ENCODE data around the gene COG7.
"Not testable (repeated sequence)": the region's sequence is repeated elsewhere in the genome, so short reads cannot be mapped to it uniquely, and the experiment has no call there.

COG7 gene

DNA sequence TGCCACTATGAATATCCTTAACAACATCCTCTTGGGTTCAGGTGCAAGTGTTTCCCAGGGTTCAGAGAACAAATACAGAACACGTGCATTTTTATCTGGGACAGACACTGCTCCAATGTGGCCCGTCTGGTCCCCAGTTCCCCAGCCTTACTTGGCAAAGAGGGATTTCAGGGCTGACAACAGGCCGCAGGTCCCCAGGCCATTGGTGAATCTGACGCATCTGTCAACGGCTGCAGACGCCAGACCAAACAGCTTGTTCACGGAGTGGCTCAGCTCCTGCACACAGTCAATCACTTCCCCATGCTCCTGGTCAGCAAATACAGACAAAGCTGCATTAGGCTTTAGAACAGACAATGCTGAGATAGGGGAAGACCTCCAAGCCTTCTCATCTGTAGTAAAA lies 36.2 kb downstream of the COG7 start:
- no peaks in the 10 kb centered on the region for H3K4me1 Mint-ChIP-seq
- ATAC-seq (replicated peaks) (no peak), DNase-seq (no peak)
- H3K4me3 Mint-ChIP-seq, result no peak overlapping the region
- no peaks in the 10 kb centered on the region for H3K9me3 Mint-ChIP-seq
- H3K27ac Mint-ChIP-seq, result no peak overlapping the region
- H3K27me3 Mint-ChIP-seq, result no peaks in the 10 kb centered on the region
- H3K36me3 Mint-ChIP-seq, result peaks cover 37 to 39% of the 10 kb centered on the region in 2 donors

DNA sequence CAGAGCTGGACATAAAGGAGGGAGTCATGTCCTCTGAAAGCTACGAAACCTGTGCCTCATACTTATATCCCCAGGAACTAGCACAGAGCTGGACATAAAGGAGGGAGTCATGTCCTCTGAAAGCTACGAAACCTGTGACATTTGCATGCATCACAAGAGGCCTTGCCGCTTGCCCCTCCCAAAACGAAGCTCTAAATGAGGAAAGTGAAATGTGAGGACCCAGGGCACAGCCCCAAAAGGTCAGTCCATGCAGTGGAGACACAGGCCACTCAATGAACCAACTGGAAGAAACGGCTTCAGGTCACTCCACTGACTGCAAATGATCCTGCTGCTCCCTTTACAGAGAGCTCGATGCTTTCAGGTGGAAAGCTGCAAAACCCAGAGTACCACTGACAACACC lies 38.3 kb downstream of the COG7 start:
- ATAC-seq (replicated peaks) (no peak), DNase-seq (no peak)
- Mint-ChIP-seq H3K27ac (no peak overlapping the region), H3K4me3 (no peak overlapping the region), H3K9me3 (no peaks in the 10 kb centered on the region), H3K4me1 (no peaks in the 10 kb centered on the region), H3K27me3 (no peaks in the 10 kb centered on the region), H3K36me3 (peaks cover 32 to 35% of the 10 kb centered on the region in 2 donors)

DNA sequence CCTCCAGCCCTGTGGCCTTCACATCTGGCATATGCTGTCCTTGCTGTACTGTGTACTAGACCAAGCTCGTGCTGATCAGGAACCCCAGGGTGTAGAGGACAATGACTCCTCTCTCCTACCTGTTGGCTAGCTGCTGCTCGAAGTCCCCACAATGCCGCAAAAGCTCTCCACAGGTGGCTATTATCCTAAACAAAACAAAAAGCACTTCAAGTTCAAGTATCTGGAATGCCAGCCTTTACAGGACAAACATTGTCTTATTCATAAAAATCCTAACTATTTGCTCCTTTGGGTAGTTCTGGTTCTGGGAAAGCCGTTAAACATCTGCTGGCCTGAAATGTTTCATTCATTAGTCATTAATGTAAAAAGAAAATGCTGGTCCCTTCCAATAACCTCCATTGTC lies 42.8 kb downstream of the COG7 start:
- no peak for DNase-seq
- Mint-ChIP-seq H3K4me3 (no peak overlapping the region), H3K4me1 (no peaks in the 10 kb centered on the region), H3K9me3 (no peaks in the 10 kb centered on the region), H3K27ac (no peak overlapping the region), H3K36me3 (peaks cover 47 to 55% of the 10 kb centered on the region in 2 donors), H3K27me3 (no peaks in the 10 kb centered on the region)
- no peak for ATAC-seq (replicated peaks)

DNA sequence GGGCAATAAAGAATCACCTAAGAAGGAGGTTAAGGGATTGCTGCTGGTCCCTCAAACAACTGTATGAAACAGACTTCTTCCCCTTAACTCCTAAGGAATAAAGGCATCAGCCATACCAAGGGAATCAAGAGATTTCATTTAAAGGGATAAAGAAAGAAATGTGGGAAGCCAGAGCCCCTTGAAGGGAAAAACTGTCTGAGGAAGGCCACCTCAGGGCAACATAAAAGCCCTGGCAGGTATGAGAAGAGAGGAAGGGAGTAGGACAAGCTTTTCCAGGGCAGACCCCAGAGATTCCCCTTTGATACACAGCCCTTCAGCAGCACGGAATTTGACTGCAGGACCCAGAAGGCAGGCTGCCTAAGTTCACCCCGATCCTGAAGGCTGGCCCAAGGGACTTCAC lies 43.5 kb downstream of the COG7 start:
- Mint-ChIP-seq H3K4me3 (no peak overlapping the region), H3K27me3 (no peaks in the 10 kb centered on the region), H3K4me1 (no peaks in the 10 kb centered on the region), H3K27ac (no peak overlapping the region), H3K9me3 (no peaks in the 10 kb centered on the region), H3K36me3 (peaks cover 48 to 58% of the 10 kb centered on the region in 2 donors)
- DNase-seq, result no peak
- no peak for ATAC-seq (replicated peaks)

DNA sequence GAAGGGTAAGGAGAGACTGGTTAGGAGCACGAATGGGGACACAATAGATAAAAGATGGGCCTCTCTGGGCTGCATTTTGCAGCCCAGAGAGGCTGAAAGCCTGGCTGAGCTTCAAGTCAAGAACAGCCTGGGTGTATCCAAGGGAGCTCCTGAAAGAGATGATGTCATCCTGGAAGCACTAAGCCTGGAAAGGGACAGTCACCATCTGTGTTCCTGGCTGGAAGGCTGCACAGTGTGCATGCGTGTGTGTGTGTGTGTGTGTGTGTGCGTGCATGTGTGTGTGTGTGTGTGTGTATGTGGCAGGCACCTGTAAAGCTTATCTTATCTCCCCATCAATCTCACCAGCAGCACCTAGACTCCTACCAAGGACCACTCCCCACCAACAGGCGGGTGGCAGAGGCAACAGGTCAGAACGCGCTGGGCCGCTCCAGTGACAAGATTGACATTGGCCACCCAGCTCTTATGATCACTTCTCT lies 44.1 kb downstream of the COG7 start:
- Mint-ChIP-seq H3K36me3 (peaks cover 49 to 60% of the 10 kb centered on the region in 2 donors), H3K27me3 (no peaks in the 10 kb centered on the region), H3K27ac (no peak overlapping the region), H3K4me1 (no peaks in the 10 kb centered on the region), H3K4me3 (no peak overlapping the region), H3K9me3 (no peaks in the 10 kb centered on the region)
- ATAC-seq (replicated peaks) (no peak), DNase-seq (no peak)

DNA sequence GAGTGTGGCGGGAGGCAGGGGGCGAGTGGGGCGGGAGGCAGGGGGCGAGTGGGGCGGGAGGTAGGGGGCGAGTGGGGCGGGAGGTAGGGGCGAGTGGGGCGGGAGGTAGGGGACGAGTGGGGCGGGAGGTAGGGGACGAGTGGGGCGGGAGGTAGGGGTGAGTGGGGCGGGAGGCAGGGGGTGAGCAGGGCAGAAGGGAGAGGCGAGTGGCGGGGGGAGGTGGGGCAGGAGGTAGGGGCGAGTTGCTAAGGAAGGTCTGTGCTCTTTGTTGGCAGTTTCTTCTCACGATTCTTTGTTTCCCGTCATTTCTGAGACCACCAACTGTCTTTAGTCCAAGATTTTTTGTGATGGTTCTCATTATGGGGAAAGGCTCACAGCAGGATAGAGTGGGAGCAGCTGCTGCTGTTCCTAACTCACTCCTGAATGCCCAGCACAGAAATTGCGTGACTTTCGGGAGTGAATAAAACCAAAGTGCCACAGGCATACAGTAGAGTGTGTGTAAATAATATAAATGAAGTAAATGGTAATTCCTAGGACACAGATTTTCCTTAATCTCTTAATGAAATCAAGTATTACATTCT lies 44.7 kb downstream of the COG7 start:
- no peaks in the 10 kb centered on the region for H3K27me3 Mint-ChIP-seq
- peaks cover 48 to 59% of the 10 kb centered on the region in 2 donors for H3K36me3 Mint-ChIP-seq
- DNase-seq (no peak), ATAC-seq (replicated peaks) (no peak)
- H3K4me3 Mint-ChIP-seq, result no peak overlapping the region
- H3K9me3 Mint-ChIP-seq, result no peaks in the 10 kb centered on the region
- H3K27ac Mint-ChIP-seq, result no peak overlapping the region
- no peaks in the 10 kb centered on the region for H3K4me1 Mint-ChIP-seq

DNA sequence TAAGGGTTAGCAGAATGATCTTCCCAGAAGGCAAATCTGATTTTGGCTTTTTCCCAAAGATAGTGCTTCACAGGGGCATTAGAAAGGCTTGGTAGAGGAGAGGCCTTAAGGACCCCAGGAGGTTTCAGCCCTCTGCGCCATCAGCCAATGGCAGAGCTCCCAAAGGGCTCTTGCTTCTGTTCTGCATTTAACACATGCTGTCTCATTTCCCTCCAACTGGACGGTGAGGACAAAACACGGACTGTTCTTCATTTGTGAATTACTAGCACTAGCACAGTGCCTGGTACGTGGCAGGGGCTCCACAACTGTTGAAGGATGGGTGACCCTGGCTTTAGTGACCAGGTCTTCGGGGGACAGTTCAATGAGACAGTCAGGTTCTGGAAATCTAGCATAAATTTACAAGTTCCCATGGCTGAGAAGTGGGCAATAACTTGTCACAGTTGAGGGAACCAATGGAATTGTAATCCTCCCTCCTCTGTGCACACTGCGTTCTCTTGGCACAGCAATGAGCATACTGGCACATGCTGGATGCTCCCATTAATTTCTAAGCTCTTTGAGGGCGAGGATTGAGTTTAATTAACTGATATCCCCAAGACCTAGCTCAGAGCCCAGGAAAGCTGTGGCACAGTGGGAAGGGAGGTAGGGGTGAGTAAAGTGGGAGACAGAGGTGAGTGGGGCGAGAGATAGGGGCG lies 45.4 kb downstream of the COG7 start:
- Mint-ChIP-seq H3K27me3 (no peaks in the 10 kb centered on the region), H3K4me1 (no peaks in the 10 kb centered on the region), H3K9me3 (no peaks in the 10 kb centered on the region), H3K27ac (no peak overlapping the region), H3K4me3 (no peak overlapping the region), H3K36me3 (peaks cover 48 to 61% of the 10 kb centered on the region in 2 donors)
- DNase-seq, result no peak
- no peak for ATAC-seq (replicated peaks)

DNA sequence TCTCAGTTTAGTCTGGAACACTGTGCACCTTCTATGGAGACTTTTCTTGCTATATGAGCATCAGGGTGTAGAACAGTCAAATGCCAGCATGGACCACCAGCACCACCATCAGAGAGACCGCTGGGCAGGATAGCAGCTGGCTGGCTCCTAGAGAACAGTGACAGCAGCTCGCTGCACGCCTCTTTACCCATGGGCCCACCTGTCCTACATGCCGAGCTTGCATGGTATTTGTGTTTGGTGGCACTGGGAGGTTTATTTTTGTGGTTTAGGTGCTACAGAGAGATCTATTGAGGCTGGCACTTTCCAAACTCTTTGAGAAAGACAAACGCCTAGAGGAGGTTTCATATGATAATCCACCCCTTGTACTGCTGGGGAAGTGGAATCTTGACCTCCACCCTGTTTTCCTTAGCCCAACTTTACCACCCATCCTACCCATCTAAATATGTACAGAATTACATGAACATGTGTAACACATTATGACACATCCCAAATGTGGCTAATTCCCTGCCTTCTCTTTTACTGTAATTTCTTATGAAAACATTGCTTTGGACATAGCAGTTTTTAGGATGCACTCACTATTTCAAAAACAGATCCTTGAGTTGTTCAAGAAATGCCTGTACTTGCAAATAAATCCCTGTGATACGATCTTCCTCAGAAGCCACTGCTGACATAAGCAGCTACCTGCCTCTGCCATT lies 46.3 kb downstream of the COG7 start:
- no peaks in the 10 kb centered on the region for H3K4me1 Mint-ChIP-seq
- no peak overlapping the region for H3K27ac Mint-ChIP-seq
- no peaks in the 10 kb centered on the region for H3K9me3 Mint-ChIP-seq
- H3K27me3 Mint-ChIP-seq, result no peaks in the 10 kb centered on the region
- ATAC-seq (replicated peaks), result no peak
- no peak for DNase-seq
- H3K36me3 Mint-ChIP-seq, result peaks cover 50 to 65% of the 10 kb centered on the region in 2 donors
- no peak overlapping the region for H3K4me3 Mint-ChIP-seq

DNA sequence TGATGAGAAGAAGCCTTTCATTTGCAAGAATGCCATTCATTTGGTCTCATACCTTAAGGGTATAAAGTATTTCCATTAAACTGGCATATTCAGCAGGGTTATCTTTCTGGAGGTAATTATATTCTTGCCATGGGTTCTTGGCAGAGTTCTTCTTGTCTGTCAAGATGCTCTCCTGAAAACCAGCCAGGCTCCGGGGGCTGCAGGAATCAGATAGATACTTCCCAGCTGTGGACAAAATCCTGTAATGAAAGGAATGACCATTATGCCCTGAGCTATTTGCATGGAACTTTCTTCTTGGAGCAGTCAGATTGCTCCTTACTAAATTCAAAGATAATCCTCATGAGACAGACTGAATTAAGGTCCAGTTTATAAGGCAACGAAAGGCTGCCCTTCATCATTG lies 47.0 kb downstream of the COG7 start:
- no peaks in the 10 kb centered on the region for H3K27me3 Mint-ChIP-seq
- no peak for ATAC-seq (replicated peaks)

DNA sequence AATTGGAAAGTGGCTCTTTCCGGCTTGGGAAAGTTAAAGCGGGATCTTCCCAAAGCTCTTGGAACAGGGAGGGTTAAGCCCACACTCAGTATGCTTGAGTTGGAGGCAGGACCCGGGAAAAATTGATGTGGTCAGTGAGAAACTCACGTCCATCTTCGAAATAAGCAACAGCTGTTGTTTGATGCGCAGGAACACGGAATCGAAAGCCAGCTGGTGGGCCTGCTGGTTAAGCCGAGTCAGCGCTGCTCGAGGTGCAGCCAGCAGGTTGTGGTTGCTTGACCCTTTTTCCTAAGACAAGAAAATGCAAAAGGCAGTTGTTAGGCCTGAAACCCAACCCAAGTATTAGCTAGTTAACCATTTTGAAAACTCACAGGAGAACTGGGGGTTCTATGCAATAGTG lies 49.4 kb downstream of the COG7 start:
- DNase-seq, result no peak
- no peaks in the 10 kb centered on the region for H3K4me1 Mint-ChIP-seq
- no peak overlapping the region for H3K27ac Mint-ChIP-seq
- no peak overlapping the region for H3K4me3 Mint-ChIP-seq
- no peaks in the 10 kb centered on the region for H3K27me3 Mint-ChIP-seq
- peaks cover 70 to 80% of the 10 kb centered on the region in 2 donors for H3K36me3 Mint-ChIP-seq
- ATAC-seq (replicated peaks), result no peak
- H3K9me3 Mint-ChIP-seq, result no peaks in the 10 kb centered on the region

More for the DNA sequence above, 47.0 kb downstream of the COG7 start:
- no peak for DNase-seq
- Mint-ChIP-seq H3K27ac (no peak overlapping the region), H3K4me3 (no peak overlapping the region), H3K9me3 (no peaks in the 10 kb centered on the region), H3K4me1 (no peaks in the 10 kb centered on the region), H3K36me3 (peaks cover 56 to 70% of the 10 kb centered on the region in 2 donors)

DNA sequence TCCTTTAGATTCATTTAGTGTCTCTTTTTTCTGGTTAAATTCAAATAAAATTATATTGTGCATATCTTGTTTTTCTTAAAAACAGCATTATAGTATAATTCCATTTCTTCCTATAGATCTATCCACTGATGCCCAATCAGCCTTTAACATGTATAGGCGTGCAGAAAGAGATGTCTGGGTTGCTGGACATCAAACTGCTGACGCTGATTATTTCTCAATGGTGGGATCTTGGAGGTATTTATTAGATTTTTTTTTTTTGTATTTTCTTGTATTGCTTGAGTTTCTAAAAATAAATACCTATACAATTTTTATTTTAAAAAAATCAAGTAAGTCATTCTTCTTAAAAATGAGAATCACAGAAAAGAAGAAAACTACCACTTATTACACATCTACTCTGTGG lies 50.9 kb downstream of the COG7 start:
- peaks cover 74 to 82% of the 10 kb centered on the region in 2 donors for H3K36me3 Mint-ChIP-seq

DNA sequence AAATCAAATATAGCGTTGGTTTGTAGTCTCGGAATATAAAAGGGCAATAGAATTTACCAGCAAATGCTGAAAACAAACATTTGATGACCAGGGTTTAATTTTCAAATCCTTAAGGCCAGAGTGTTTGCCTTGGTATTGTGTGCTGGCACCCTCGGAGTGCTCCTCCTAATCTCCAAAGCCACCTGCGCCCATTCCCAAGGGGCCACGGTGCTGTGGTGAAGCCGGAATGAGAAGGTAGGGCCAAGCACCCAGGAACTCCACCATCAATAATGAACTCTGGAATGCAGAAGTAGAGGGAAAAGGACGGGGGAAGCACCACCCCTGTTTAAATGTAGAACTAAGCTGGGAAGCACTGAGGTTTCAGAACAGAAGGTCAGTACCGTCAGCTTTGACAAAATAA lies 51.9 kb downstream of the COG7 start:
- DNase-seq, result no peak
- ATAC-seq (replicated peaks), result no peak
- no peaks in the 10 kb centered on the region for H3K27me3 Mint-ChIP-seq
- no peak overlapping the region for H3K27ac Mint-ChIP-seq
- no peak overlapping the region for H3K4me3 Mint-ChIP-seq
- H3K4me1 Mint-ChIP-seq, result no peaks in the 10 kb centered on the region
- no peaks in the 10 kb centered on the region for H3K9me3 Mint-ChIP-seq
- peaks cover 68 to 77% of the 10 kb centered on the region in 2 donors for H3K36me3 Mint-ChIP-seq

More for the DNA sequence above, 50.9 kb downstream of the COG7 start:
- DNase-seq (no peak), ATAC-seq (replicated peaks) (no peak)
- Mint-ChIP-seq H3K4me1 (no peaks in the 10 kb centered on the region), H3K27ac (no peak overlapping the region), H3K9me3 (no peaks in the 10 kb centered on the region), H3K4me3 (no peak overlapping the region), H3K27me3 (no peaks in the 10 kb centered on the region)

DNA sequence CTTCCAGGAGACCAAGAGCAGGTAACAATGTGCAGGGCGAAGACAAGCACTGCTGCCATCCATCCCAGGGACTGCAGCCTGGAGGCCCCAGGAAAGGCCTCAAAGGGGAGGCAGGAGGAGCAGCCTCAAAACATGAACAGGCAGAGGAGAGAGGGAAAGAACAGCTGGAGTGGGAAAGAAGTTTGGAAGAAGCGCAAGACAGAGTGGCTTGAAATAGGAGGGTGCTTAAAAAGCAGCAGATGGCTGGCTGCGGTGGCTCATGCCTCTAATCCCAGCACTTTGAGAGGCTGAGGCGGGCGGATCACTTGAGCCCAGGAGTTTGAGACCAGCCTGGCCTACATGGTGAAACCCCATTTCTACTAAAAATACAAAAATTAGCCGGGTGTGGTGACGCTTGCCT lies 52.5 kb downstream of the COG7 start:
- H3K9me3 Mint-ChIP-seq; H3K4me1 Mint-ChIP-seq; H3K27ac Mint-ChIP-seq; H3K27me3 Mint-ChIP-seq; DNase-seq; H3K4me3 Mint-ChIP-seq; ATAC-seq (replicated peaks): not testable (repeated sequence)
- H3K36me3 Mint-ChIP-seq, result peaks cover 66 to 73% of the 10 kb centered on the region in 2 donors

DNA sequence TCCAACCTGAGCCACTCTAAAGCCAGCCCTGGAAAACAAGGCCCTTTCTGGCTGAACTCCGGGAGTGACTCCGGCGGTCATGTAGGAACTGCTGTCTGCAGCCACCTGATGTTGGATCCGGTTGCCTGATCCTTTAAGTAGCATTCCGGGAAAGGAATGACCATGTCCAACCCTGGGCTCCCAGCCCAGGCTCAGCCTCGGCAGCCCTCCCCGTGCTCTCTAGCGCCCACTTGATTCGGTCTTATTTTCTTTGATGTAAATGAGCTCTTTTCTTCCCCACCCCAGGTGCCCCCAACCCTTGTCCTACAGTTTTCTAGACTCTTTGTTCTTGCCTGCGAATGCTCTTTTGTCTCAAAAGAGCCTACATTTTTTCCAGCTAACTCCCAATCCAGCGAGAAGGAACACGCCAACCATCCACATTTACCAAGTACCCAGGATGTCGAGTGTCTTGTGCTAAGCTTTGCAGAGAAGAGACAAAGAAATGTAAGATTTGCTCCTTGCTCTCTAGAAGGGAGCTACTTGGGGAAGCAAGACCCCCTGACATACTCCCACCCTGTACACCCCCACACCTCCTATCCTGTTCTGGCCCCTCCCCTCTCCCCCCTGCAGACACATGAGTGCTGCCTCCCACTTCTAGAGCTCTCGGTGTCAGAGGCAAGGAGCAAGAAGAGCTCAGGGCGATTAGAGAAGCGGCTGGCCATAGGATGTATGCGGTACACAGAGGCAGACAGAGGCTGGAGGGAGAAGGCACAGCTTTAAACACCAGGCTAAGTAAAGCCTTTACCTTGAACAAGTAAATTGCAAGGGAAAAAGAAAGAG lies 53.8 kb downstream of the COG7 start:
- no peak overlapping the region for H3K4me3 Mint-ChIP-seq
- H3K27ac Mint-ChIP-seq, result no peak overlapping the region
- DNase-seq (no peak), ATAC-seq (replicated peaks) (no peak)
- peaks cover 58 to 72% of the 10 kb centered on the region in 2 donors for H3K36me3 Mint-ChIP-seq
- no peaks in the 10 kb centered on the region for H3K4me1 Mint-ChIP-seq
- no peaks in the 10 kb centered on the region for H3K9me3 Mint-ChIP-seq
- H3K27me3 Mint-ChIP-seq, result no peaks in the 10 kb centered on the region
